ENCODE data around the gene MED22.
"Not testable (repeated sequence)": the region's sequence is repeated elsewhere in the genome, so short reads cannot be mapped to it uniquely, and the experiment has no call there.

The MED22 gene

GRCh38 chr9:133304477-133305377, 43.2 kb downstream of the MED22 start:
- DNase-seq (no peak), ATAC-seq (no peak)

DNA sequence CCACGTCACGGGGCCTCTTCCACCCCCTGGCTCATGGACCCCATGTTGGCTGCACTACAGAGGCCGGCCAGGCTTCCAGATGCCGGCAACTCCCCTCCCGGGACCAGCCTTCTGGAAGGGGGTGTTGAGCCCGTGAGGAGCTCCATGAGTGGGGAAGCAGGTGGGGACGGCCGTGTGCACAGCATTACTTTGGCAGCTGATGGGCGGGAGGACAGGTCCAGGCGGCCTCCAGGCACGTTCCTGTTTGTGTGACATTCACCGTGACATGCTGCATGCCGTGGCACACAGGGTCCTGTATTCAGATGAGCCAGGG, 43.8 kb downstream of the MED22 start:
- ATAC-seq = no peak
- no peak for DNase-seq

DNA sequence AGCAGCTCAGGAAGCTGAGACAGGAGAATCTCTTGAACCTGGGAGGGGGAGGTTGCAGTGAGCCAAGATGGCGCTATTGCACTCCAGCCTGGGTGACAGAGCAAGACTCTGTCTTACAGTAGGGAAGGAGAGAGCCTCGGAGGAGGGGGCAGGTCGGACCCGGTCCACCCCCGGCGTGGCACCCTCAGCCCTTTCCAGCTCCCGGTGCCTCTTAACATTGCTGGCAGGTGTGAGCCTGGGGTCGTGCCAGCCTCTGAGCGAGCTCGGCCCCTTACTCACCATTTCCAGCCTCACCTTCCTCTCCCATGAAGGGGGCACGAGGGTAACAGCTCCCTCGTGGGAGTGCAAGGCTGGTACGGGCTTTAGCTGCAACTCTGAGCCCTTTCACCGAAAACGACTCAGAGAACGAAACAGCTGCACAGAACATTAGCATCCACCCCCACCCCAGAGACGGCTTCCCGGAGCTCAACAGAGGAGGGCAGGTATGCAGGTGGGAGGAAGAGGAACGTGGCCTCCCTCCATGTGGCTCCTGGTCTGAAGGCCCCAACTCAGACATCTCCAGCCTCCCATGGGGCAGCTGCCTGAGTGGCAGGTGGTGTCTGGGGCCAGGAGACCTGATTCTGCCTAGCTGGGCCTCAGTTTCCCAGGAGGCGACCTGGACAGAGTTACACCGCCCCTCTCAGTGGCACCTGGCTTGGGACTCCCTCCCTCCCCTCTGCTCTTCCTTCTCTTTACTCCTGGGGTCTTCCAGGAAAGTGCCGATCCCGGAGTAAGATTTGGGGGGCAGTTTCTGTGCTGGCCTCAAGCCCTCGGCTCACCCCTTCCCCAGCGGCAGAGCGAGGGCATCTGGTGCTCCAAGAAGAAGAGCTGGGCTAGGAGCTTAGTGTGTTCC, 44.4 kb downstream of the MED22 start:
- ATAC-seq (no peak), DNase-seq (no peak)

- DNase-seq (no peak), ATAC-seq (no peak)
Measured at GRCh38 chr9:133301253-133302230, 46.4 kb downstream of the MED22 start.

DNA sequence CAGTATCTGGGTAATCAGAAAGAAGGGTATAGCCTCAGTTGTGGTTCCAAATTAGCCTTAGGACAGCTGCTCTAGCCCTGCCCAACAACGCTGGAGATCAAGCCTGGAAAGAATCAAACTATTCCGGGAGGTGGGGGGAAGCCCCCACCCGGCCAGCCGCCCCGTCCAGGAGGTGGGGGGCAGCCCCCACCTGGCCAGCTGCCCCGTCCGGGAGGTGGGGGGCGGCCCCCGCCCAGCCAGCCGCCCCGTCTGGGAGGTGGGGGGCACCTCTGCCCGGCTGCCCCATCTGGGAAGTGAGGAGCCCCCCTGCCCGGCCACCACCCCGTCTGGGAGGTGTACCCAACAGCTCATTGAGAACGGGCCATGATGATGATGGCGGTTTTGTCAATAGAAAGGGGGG, 47.9 kb downstream of the MED22 start:
- ATAC-seq, DNase-seq: not testable (repeated sequence)

DNA sequence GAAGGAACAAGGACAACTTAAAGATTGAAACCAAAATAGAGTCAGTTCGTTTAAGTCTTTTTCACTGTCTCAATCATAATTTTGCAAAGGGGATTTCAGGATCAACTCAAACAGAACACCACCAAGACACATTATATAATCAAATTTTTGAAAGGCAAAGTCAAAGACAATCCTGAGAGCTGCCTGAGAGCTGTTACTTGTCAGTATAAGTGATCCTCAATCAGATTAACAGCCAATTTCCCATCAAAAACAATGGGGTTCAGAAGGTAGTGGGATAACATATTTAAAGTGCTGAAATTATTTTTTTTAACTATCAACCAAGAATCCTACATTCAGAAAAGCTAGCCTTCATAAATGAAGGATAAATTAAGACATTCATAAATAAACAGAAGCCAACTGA, 53.7 kb downstream of the MED22 start:
- no peak for DNase-seq
- ATAC-seq = no peak

DNA sequence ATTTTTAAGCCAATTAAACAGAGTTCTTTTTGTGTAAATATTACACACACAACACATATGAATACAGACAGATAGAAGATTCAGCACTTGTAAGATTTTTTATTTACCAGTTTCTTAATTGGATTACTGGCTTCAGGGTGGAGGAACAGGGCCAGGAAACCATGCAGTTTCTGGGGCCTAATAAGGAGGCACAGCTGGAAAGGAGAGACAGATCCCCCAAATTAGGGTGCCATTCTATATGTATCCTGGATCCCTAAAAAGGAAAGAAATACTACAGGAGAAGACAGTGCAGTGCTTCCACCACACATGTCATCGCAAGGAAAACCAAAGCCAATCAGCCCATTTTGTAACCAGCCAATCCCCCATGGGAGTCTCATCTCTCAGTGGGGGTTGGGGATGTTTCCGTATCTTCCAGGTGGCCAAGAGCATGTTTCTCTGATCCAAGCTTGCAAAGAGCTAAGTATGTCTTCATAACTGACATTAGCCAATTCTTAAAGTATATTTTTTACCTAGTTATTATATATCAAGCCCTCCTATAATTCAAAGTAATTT, 57.1 kb downstream of the MED22 start:
- ATAC-seq (no peak), DNase-seq (no peak)

Measured in stimulated activated naive CD8-positive, alpha-beta T cell treated with anti-CD3 and anti-CD28 coated beads, Interleukin-15, Interleukin-2, amounts not matched to agents 100 U/mL and 50 U/mL, for 24 hours (primary cell).